H9 (cell line): ENCODE measurements around the gene NUDT9. TPM values are rescaled to one million over a fixed set of nuclear protein-coding genes. Genes with fewer than 3 reads are reported as not detected.

ENCODE experiments used
- DNase-seq: peaks from one replicate; pipeline ENCODE4 v3.0.0-alpha.2; 2017
- H2AFZ ChIP-seq: one replicate; pipeline ENCODE4 v1.6.1; 2013; ENCODE audit warnings: mild to moderate bottlenecking, low read length, control low read depth, moderate library complexity
- H2AK5ac ChIP-seq: 2 replicates; pipeline ENCODE4 v1.6.1; 2013; ENCODE audit warnings: low read length, control low read depth, mixed read lengths; ENCODE audit not compliant: insufficient read length
- H2BK120ac ChIP-seq: one replicate; pipeline ENCODE4 v1.6.1; 2013; ENCODE audit warnings: low read depth, mild to moderate bottlenecking, low read length, control low read depth, inconsistent platforms; ENCODE audit not compliant: poor library complexity, severe bottlenecking
- H2BK12ac ChIP-seq: 2 replicates; pipeline ENCODE4 v1.6.1; 2013; ENCODE audit warnings: low read length, control low read depth, mixed read lengths, low read depth; ENCODE audit not compliant: insufficient read length
- H2BK15ac ChIP-seq: 2 replicates; pipeline ENCODE4 v1.6.1; 2013; ENCODE audit warnings: low read depth, low read length, control low read depth
- H2BK20ac ChIP-seq: one replicate; pipeline ENCODE4 v1.6.1; 2013; ENCODE audit warnings: low read depth, mild to moderate bottlenecking, low read length, control low read depth, inconsistent platforms; ENCODE audit not compliant: poor library complexity, severe bottlenecking
- H2BK5ac ChIP-seq: 2 replicates; pipeline ENCODE4 v1.6.1; 2013; ENCODE audit warnings: low read length, control low read depth, mixed read lengths; ENCODE audit not compliant: insufficient read length
- H3K14ac ChIP-seq: 2 replicates; pipeline ENCODE4 v1.6.1; 2013; ENCODE audit warnings: low read length, control low read depth; ENCODE audit not compliant: insufficient read depth
- H3K18ac ChIP-seq: 2 replicates; pipeline ENCODE4 v1.6.1; 2013; ENCODE audit warnings: low read depth, mild to moderate bottlenecking, mixed read lengths, low read length, control low read depth; ENCODE audit not compliant: insufficient read length
- H3K23ac ChIP-seq: 2 replicates; pipeline ENCODE4 v1.6.1; 2013; ENCODE audit warnings: low read length, control low read depth, mixed read lengths, low read depth; ENCODE audit not compliant: insufficient read length
- H3K23me2 ChIP-seq: 2 replicates; pipeline ENCODE4 v1.6.1; 2013; ENCODE audit warnings: low read depth, mild to moderate bottlenecking, mixed read lengths, low read length, control low read depth; ENCODE audit not compliant: insufficient read length, poor library complexity, severe bottlenecking
- H3K27ac ChIP-seq: 2 replicates; pipeline ENCODE4 v1.5.1; 2013; ENCODE audit warnings: low read length, control low read depth, mixed read lengths, low read depth; ENCODE audit not compliant: insufficient read length
- H3K27me3 ChIP-seq: 2 replicates; pipeline ENCODE4 v1.6.1; 2013; ENCODE audit warnings: low read length, control low read depth, inconsistent platforms; ENCODE audit not compliant: insufficient read depth
- H3K4ac ChIP-seq: 2 replicates; pipeline ENCODE4 v1.6.1; 2013; ENCODE audit warnings: low read depth, mild to moderate bottlenecking, control low read depth, inconsistent platforms, low read length, moderate library complexity
- H3K4me1 ChIP-seq: 2 replicates; pipeline ENCODE4 v1.6.1; 2013; ENCODE audit warnings: low read length, control low read depth, inconsistent platforms; ENCODE audit not compliant: insufficient read depth
- H3K4me2 ChIP-seq: 2 replicates; pipeline ENCODE4 v1.6.1; 2013; ENCODE audit warnings: low read length, control low read depth, mixed read lengths; ENCODE audit not compliant: insufficient read length, insufficient read depth
- H3K56ac ChIP-seq: 2 replicates; pipeline ENCODE4 v1.6.1; 2013; ENCODE audit warnings: low read depth, mild to moderate bottlenecking, mixed read lengths, low read length, control low read depth; ENCODE audit not compliant: insufficient read length
- H3K79me1 ChIP-seq: 2 replicates; pipeline ENCODE4 v1.6.1; 2013; ENCODE audit warnings: low read depth, mild to moderate bottlenecking, moderate library complexity, low read length, control low read depth, inconsistent platforms; ENCODE audit not compliant: insufficient read depth, poor library complexity, severe bottlenecking
- H3K79me2 ChIP-seq: 2 replicates; pipeline ENCODE4 v1.6.1; 2013; ENCODE audit warnings: low read length, control low read depth, inconsistent platforms; ENCODE audit not compliant: insufficient read depth
- H3K9ac ChIP-seq: 2 replicates; pipeline ENCODE4 v1.6.1; 2013; ENCODE audit warnings: low read length, control low read depth, mixed read lengths; ENCODE audit not compliant: insufficient read length; ENCODE audit errors: extremely low read depth
- H3K9me3 ChIP-seq: one replicate; pipeline ENCODE4 v1.6.1; 2013; ENCODE audit warnings: low read depth, low read length, inconsistent platforms; ENCODE audit not compliant: control insufficient read depth
- H3T11ph ChIP-seq: one replicate; pipeline ENCODE4 v1.6.1; 2013; ENCODE audit warnings: mild to moderate bottlenecking, low read length, control low read depth, inconsistent platforms
- H4K20me1 ChIP-seq: one replicate; pipeline ENCODE4 v1.6.1; 2013; ENCODE audit not compliant: control insufficient read depth, insufficient read length, insufficient read depth
- H4K5ac ChIP-seq: 2 replicates; pipeline ENCODE4 v1.6.1; 2013; ENCODE audit warnings: low read depth, mild to moderate bottlenecking, mixed read lengths, low read length, control low read depth; ENCODE audit not compliant: insufficient read length
- H4K8ac ChIP-seq: replicated peaks from 2 replicates; pipeline ENCODE4 v1.6.1; 2013; ENCODE audit warnings: low read length, control low read depth, mixed read lengths, low read depth; ENCODE audit not compliant: insufficient read length
- H4K91ac ChIP-seq: 2 replicates; pipeline ENCODE4 v1.6.1; 2013; ENCODE audit warnings: low read depth, mild to moderate bottlenecking, moderate library complexity, mixed read lengths, low read length, control low read depth; ENCODE audit not compliant: insufficient read length
- H3K27ac Mint-ChIP-seq, 3 experiments: 2 replicates in 2 of 3; 3 replicates in 1 of 3; pipeline ENCODE4 v1.8.0; 2020 to 2021; ENCODE audit warnings: mixed read lengths in 3 of 3, mild to moderate bottlenecking in 1 of 3, moderate library complexity in 1 of 3
- H3K27me3 Mint-ChIP-seq: 2 replicates; pipeline ENCODE4 v1.8.0; 2021; ENCODE audit warnings: low read depth, mild to moderate bottlenecking, moderate library complexity, mixed read lengths
- H3K36me3 Mint-ChIP-seq, 3 experiments: 2 replicates in 2 of 3; 3 replicates in 1 of 3; pipeline ENCODE4 v1.8.0; 2020 to 2021; ENCODE audit warnings: low read depth in 3 of 3, mixed read lengths in 3 of 3; ENCODE audit not compliant: insufficient read depth in 1 of 3
- H3K4me1 Mint-ChIP-seq, 2 experiments: 2 replicates each; pipeline ENCODE4 v1.8.0; 2020; ENCODE audit warnings: mixed read lengths in 2 of 2
- H3K4me3 Mint-ChIP-seq, 2 experiments: 2 replicates in 1 of 2; 3 replicates in 1 of 2; pipeline ENCODE4 v1.8.0; 2020 to 2021; ENCODE audit warnings: mild to moderate bottlenecking in 2 of 2, mixed read lengths in 2 of 2, moderate library complexity in 1 of 2
- H3K9me3 Mint-ChIP-seq, 2 experiments: 2 replicates in 1 of 2; 3 replicates in 1 of 2; pipeline ENCODE4 v1.8.0; 2020; ENCODE audit warnings: mild to moderate bottlenecking in 2 of 2, mixed read lengths in 2 of 2, moderate library complexity in 1 of 2
- WGBS: extraction: QIAGEN DNeasy Blood & Tissue Kit; methylation state at CpG from one replicate; pipeline ENCODE4 v1.1.7; 2013; ENCODE audit warnings: missing lambda C conversion rate, low lambda C conversion rate, mixed read lengths; ENCODE audit not compliant: insufficient read length; ENCODE audit errors: extremely low coverage; 5-methylcytosine and 5-hydroxymethylcytosine counted together
- total RNA-seq: library from RNA; stranded (reverse); gene quantifications from 2 replicates; pipeline ENCODE4 v1.2.1, GENCODE V29; 2021
- TF ChIP-seq, protein P1 (sequence below): fragments of 200-600 bp; sonication (generic); conservative IDR thresholded peaks from 3 replicates; pipeline ENCODE4 v1.8.0; 2021; ENCODE audit warnings: antibody characterized with exemption, mild to moderate bottlenecking

Gene NUDT9
- total RNA-seq, 1 experiment from 2014 or later, result 28.5 TPM

DNA sequence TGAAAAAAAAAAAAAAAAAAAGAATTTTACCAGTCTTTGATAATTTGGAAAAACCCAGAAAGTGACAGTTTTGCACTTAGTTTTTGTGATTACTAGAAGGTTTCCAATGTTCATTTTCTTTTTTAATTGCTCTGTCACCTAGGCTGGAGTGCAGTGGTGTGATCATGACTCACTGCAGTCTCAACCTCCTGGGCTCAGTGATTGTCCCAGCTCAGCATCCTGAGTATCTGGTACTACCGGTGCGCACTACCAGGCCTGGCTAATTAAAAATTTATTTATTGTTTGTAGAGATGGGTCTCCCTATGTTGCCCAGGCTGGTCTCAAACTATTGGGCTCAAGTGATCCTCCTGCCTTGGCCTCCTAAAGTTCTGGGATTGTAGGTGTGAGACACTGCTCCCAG, 3.3 kb downstream of the NUDT9 start:
- no peak overlapping the region for H3K56ac ChIP-seq
- H3K14ac ChIP-seq, result no peak overlapping the region
- H2BK20ac ChIP-seq, result no peak overlapping the region
- H3T11ph ChIP-seq, result no peak overlapping the region
- Mint-ChIP-seq H3K36me3 (no peaks in the 10 kb centered on the region; a peak in 1 of 7 replicates), H3K9me3 (no peaks in the 10 kb centered on the region; a peak in 1 of 5 replicates), H3K27ac (no peak overlapping the region), H3K27me3 (no peaks in the 10 kb centered on the region), H3K4me1 (peaks cover 31 to 38% of the 10 kb centered on the region in 2 experiments), H3K4me3 (no peak overlapping the region)
- no peak overlapping the region for H4K5ac ChIP-seq
- H3K79me1 ChIP-seq, result peaks cover 9% of the 10 kb centered on the region
- no peak overlapping the region for H2BK15ac ChIP-seq
- H2AFZ ChIP-seq, result no peak overlapping the region
- H4K91ac ChIP-seq, result no peak overlapping the region
- no peak for DNase-seq
- H2BK12ac ChIP-seq, result no peak overlapping the region
- H3K9ac ChIP-seq, result no peak overlapping the region
- H3K23me2 ChIP-seq, result peaks cover 4% of the 10 kb centered on the region
- no peak overlapping the region for H3K18ac ChIP-seq
- H2BK5ac ChIP-seq, result no peak overlapping the region
- no peak overlapping the region for H3K4me2 ChIP-seq
- H3K27me3 ChIP-seq, result no peaks in the 10 kb centered on the region
- H3K23ac ChIP-seq, result no peak overlapping the region
- peaks cover 9% of the 10 kb centered on the region; the same call in 1 of the 2 replicates for H3K79me2 ChIP-seq
- H3K4me1 ChIP-seq, result no peaks in the 10 kb centered on the region
- H3K27ac ChIP-seq, result no peak overlapping the region
- H3K9me3 ChIP-seq, result no peaks in the 10 kb centered on the region
- TF ChIP-seq, protein P1, sequence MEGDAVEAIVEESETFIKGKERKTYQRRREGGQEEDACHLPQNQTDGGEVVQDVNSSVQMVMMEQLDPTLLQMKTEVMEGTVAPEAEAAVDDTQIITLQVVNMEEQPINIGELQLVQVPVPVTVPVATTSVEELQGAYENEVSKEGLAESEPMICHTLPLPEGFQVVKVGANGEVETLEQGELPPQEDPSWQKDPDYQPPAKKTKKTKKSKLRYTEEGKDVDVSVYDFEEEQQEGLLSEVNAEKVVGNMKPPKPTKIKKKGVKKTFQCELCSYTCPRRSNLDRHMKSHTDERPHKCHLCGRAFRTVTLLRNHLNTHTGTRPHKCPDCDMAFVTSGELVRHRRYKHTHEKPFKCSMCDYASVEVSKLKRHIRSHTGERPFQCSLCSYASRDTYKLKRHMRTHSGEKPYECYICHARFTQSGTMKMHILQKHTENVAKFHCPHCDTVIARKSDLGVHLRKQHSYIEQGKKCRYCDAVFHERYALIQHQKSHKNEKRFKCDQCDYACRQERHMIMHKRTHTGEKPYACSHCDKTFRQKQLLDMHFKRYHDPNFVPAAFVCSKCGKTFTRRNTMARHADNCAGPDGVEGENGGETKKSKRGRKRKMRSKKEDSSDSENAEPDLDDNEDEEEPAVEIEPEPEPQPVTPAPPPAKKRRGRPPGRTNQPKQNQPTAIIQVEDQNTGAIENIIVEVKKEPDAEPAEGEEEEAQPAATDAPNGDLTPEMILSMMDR, result no peak
- H2BK120ac ChIP-seq, result no peak overlapping the region
- no peaks in the 10 kb centered on the region for H4K20me1 ChIP-seq
- no peak overlapping the region for H4K8ac ChIP-seq
- no peak overlapping the region for H2AK5ac ChIP-seq
- H3K4ac ChIP-seq, result no peak overlapping the region
- WGBS, result no CpG with 5 or more reads among the region's 2 CpGs
